Ammon's horn (tissue), 1 donor: ENCODE data around the gene C17orf67.
A peak's percentile ranks its signal among the peaks of the same experiment; 100 is the strongest.

Experiments
- DNase-seq: peaks from one replicate; pipeline ENCODE4 v3.0.0-alpha.2; 2016; ENCODE audit warnings: low spot score

The C17orf67 gene

DNA sequence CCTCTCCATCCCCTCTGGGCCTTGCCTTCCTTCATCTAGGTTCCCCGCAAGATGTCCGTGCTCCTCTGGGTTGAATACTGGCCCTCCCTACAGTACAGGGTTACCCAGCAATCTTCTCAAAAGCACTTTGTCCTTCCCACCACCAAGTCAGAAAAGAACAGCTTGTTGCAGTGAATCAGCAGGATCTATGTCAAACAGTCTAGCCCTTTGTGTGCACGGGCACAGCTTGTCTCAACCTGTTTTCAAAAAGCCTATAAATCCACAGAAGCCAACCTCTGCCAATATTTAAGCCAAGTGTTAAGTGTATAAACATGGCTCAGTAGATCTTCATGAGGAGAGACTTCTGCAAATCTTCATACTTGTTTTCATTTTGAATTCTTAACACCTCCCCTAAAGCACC is 25.2 kb downstream of the C17orf67 start:
- DNase-seq, result no peak

DNA sequence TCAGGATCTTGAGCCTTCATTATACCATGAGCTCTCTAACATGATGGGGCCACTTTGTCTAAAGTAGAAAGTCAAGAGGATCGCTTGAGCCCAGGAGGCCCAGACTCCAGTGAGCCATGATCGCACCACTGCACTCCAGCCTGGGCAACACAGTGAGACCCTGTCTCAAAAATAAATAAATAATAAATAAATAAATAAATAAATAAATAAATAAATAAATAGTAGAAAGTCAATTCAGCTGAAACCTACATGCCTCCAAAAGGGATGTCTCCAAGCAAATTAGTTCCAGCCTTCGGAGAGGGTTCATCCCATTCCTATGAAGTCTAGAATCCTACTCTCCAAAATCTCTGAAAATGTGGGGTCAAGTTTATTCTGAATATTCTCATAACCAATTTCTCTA is 26.0 kb downstream of the C17orf67 start:
- DNase-seq, result no peak

DNA sequence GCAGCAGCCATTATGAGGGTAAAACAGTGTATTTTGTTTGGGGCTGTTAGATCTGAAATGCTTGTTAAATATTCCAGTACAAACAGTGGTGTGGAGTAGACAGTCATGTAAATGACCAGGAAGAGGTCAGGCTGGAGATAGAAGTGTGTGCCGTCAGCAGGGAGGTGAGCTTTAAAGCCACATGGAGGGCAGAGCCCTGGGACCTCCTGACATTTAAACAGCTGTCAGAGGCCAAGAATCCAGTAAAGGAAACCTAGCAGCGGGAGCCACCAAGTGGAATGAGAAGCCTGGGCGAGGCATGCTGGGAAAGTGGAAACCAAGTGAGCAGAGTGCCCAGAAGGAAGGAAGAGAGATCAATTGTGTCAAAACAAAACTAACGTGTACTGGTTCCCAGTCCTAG is 26.8 kb downstream of the C17orf67 start:
- DNase-seq, result no peak

DNA sequence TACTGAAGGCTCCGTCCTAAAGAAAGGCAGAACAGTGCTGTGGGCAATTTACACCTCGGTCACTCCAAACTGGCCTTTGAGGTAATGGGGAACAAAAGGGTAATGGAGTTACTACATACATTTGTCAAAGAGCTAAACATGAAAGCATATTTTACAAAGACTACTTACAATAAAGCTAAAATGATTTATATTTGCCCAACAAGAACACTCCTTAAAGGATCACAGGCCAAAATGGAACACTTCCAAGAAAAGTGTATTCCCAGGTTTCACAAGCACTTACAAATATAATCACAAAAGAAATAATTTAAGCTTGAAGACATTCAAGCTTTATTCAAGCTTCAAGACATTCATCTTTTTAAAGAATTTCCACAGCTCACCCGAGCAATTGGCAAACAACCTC is 29.3 kb downstream of the C17orf67 start:
- no peak for DNase-seq

- no peak for DNase-seq
Observed at GRCh38 chr17:56803071-56803470, 30.6 kb downstream of the C17orf67 start.

GRCh38 chr17:56801459-56802178 is 32.1 kb downstream of the C17orf67 start:
- no peak for DNase-seq

GRCh38 chr17:56798916-56799315 is 34.8 kb downstream of the C17orf67 start:
- DNase-seq, result no peak

DNA sequence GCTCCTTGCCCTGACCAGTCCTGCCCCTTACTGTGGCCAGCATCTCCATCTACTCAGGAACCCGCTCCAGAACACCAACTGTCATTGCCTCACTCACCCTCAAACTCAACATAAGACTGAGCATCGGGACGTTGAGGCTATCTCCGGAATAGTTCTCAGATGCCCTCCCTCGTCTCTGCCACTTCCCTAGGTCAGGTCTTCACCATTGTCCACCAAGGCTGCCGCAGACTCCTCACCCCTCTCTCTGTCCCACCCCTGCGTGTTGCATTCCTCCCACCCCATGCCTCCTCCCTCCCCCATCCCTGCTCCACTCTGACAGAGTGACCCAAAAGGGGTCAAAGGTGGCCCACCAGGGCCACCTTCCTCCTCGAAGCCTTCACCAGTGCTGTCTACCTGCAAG is 37.2 kb downstream of the C17orf67 start:
- DNase-seq, result no peak

DNA sequence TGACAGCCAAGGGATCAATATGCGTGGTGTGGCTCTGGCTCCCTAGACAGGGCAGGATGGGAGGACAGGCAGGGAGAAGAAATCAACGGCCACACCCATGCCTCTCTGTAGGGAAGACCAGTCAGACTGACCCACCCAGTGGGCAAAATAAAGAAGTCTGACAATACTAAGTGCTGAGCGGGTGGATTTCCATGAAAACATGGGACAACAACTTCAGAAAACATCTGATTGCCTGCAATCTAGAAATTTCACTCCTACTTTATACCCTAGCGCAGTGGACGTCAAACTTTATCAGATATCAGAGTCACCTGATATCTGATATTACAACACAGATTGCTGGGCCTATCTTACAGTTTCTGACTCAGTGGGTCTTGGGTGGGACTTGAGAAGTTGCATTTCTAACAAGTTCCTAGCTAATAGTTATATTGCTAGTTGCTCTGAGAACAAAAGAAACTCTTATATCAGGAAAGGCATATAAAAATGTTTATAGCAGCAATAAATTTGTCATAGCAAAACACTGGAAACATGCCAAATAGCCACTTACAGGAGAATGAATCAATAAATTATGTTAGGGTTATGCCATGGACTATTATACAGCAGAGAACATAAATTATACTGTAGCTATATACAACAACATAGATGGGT is 38.4 kb downstream of the C17orf67 start:
- no peak for DNase-seq

GRCh38 chr17:56793957-56794356 is 39.8 kb downstream of the C17orf67 start:
- DNase-seq, result no peak

DNA sequence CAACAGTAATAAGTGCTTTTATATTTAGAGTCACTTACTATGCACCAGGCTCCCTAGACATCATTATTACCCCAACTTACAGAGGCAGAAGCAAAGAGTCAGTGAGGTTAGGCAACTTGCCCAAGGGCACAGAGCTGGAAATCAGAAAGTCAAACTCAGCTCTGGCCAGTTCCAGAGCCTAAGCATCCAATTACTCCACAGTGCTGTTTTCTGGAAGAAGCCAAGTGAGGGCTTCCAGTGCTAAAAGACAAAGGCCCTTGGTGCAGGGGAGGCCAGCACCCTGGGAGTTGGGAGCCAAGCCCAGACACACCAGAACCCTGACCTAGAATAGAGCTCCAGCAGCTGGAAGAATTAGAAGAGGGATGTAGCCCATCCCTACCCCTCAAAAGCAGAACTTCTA is 40.2 kb downstream of the C17orf67 start:
- DNase-seq, result no peak

DNA sequence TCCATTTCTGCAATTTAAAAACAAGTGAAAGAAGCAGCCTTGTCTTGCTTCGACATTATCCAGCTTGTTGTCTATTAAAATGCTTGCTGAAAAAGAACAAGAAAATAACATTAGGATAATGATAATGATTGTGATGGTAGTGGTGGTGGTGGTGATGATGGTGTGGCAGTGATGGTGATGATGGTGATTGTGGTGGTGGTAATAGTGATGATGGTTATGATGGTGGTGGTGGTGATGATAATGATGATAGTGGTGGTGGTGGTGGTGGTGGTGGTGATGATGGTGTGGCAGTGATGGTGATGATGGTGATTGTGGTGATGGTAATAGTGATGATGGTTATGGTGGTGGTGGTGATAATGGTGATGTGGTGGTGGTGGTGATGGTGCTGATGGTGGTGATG is 41.5 kb downstream of the C17orf67 start:
- no peak for DNase-seq

GRCh38 chr17:56786989-56787482 is 46.7 kb downstream of the C17orf67 start:
- DNase-seq, result no peak

DNA sequence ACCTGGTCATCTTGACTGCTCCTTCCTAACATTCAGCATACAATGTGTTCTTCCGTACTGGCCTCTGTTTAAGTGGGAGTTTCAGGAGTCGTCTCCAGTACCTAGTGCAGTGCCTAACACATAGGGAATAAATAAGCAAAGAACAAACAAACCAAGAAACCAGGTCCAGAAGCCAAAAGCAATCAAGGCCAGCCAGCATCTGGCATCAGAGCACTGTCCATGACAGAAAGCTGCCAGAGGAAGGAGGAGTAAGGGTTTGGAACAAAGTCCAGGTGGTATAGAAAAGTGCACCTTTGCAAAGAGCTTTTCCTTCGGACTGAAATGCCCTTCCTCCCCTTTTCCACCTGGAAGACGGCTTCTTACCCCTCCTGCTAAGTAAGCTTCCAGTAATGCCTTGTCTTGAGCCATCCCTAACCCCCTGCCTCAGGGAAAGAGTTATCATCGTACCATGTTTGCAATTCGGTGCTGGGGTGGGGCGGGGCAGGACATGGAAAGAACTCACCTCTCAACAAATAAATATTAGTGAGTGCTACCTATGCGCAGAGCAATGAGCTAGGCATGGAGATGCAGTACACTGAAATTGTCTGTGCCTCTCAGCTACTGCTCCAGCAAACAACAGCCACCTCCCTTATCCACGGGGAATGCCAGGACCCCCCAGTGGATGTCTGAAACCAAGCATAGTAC is 47.6 kb downstream of the C17orf67 start:
- no peak for DNase-seq

GRCh38 chr17:56785405-56785804 is 48.3 kb downstream of the C17orf67 start:
- DNase-seq, result peak; percentile 32

DNA sequence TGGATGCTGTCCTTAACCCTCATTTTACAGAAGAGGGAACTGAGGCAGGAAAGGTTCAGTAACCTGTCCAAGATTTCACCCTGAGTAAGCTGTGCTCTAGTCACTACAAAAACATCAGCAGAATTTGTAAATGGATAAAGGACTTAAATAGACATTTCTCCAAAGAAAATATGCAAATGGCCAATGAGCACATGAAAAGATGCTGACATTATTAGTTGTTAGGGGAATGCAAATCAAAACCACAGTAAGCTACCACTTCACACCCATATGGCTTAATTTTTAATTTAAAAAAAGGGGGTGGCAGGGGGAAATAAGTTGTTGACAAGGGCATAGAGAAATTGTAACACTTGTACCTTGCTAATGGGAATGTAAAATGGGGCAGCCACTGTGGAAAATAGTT is 51.4 kb downstream of the C17orf67 start:
- no peak for DNase-seq

DNA sequence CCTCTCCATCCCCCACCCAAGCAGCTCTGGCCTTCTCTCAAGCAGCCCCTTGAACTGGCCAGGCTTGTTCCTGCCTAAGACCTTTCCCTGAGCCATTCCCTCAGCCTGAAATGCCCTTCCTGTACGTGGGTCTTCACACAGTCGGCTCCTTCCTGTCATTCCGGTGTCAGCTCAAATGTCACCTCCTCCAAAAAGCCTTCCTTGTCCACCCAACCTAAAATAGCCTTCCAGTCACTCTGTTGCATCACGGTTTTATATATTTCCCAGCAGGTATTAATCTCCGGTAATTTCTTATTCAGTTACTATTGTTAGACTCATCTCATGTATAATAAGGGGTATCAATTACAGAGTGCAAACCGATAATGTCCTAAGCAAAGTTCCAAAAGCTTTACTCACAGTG is 51.8 kb downstream of the C17orf67 start:
- DNase-seq, result no peak

DNA sequence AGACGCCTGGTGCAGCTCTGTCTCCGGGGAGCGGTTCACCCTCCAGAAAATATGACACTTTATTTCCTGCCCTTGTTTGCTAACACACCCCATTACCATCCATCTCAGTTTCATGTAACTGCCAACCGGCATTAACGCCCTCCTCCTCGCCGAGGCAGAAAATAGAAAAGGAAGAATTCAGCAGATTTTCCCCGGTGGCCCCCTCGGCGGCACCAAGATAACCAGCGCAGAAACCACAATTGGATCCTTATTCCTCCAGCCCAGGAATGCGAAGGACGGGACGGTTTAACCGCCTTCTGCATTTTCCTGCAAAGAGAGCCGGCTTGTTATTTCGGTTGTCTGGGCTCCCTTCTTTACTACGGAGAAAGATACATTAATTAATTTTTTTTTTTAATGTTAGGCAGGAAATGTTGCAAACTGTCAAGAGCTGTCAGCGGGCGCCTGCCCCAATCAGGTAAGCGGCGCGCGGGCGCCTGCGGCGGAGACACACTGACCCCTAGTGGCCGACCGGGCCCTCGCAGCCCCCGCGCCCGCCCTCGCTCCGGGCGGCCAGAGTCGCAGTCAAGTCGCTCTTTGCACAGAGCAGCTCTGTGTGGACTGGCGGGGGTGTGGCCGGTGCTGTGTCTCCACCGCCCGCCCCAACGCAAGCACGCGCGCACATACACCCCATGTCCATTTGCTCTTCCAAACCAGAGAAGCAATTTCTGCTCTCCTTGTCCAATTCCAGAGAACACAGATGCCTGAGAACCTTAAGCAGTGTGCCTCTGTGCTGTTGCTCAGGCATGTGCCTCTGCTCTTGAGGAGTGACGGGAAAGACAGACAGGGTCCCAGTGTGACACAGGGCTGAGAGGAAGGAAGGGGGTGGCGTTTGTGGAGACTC is 53.6 kb downstream of the C17orf67 start:
- peak; percentile 83 for DNase-seq

- DNase-seq, result no peak
Observed at GRCh38 chr17:56779322-56779721, 54.4 kb downstream of the C17orf67 start.

GRCh38 chr17:56778898-56779297 is 54.8 kb downstream of the C17orf67 start:
- no peak for DNase-seq

DNA sequence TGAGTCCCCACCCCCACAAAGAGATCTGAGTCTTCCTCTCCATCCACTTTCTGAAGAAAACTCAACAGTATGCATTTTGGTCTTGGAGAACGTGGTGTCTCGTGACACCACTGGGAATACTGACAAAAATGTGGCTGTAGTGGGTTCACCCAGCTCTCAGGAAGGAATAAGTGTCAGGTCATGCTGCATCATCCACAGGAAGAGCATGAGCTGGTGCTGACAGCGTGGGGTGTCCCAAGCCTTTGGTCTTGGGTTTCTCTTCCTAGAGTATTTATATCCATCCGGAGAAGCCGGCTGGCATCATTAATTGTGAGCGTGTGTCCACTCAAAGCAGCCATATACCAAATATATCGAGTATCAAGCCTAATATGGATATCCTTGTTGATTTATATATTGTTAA is 55.9 kb downstream of the C17orf67 start:
- no peak for DNase-seq

- DNase-seq, result no peak
Observed at GRCh38 chr17:56774650-56775049, 59.1 kb downstream of the C17orf67 start.
